ENCODE data around the gene PNKP.

Gene PNKP

GRCh38 chr19:49880162-49880869 is 12.9 kb upstream of the PNKP start:
- Histone ChIP-seq H3K27ac (ENCODE audit: low read depth, low read length, severe bottlenecking) (no peak overlapping the region), H3K4me3 (ENCODE audit: extremely low read depth, insufficient read depth, low read length, poor library complexity, severe bottlenecking) (no peak overlapping the region), H3K9me3 (ENCODE audit: control insufficient read depth, low read length) (peaks cover 6% of the 10 kb centered on the region), H3K4me1 (ENCODE audit: control insufficient read depth, insufficient read depth, low read length, poor library complexity, severe bottlenecking) (peaks cover 11% of the 10 kb centered on the region), H3K36me3 (ENCODE audit: control insufficient read depth, insufficient read depth, low read length) (peaks cover 65% of the 10 kb centered on the region)
- WGBS, 2 experiments (ENCODE audit: insufficient coverage in 2 of 2): 96 to 98% methylated on average over 8 to 9 of the region's 10 CpGs

GRCh38 chr19:49879243-49879963 is 12.0 kb upstream of the PNKP start:
- Histone ChIP-seq H3K9me3 (ENCODE audit: control insufficient read depth, low read length) (peaks cover 6% of the 10 kb centered on the region), H3K36me3 (ENCODE audit: control insufficient read depth, insufficient read depth, low read length) (peaks cover 58% of the 10 kb centered on the region), H3K4me1 (ENCODE audit: control insufficient read depth, insufficient read depth, low read length, poor library complexity, severe bottlenecking) (peaks cover 11% of the 10 kb centered on the region), H3K27ac (ENCODE audit: low read depth, low read length, severe bottlenecking) (no peak overlapping the region), H3K4me3 (ENCODE audit: extremely low read depth, insufficient read depth, low read length, poor library complexity, severe bottlenecking) (peak overlapping the region; percentile 99)
- 94 to 97% methylated on average over 6 to 9 of the region's 12 CpGs for WGBS, 2 experiments (ENCODE audit: insufficient coverage in 2 of 2)

GRCh38 chr19:49878744-49879070 is 11.3 kb upstream of the PNKP start:
- Histone ChIP-seq H3K36me3 (ENCODE audit: control insufficient read depth, insufficient read depth, low read length) (peaks cover 55% of the 10 kb centered on the region), H3K27ac (ENCODE audit: low read depth, low read length, severe bottlenecking) (peak overlapping the region; percentile 23), H3K4me1 (ENCODE audit: control insufficient read depth, insufficient read depth, low read length, poor library complexity, severe bottlenecking) (peaks cover 11% of the 10 kb centered on the region), H3K9me3 (ENCODE audit: control insufficient read depth, low read length) (peaks cover 6% of the 10 kb centered on the region), H3K4me3 (ENCODE audit: extremely low read depth, insufficient read depth, low read length, poor library complexity, severe bottlenecking) (peak overlapping the region; percentile 99)
- WGBS, 2 experiments (ENCODE audit: insufficient coverage in 2 of 2): 85 to 90% methylated on average over 4 to 6 of the region's 9 CpGs

- H3K4me3 ChIP-seq (ENCODE audit: extremely low read depth, insufficient read depth, low read length, poor library complexity, severe bottlenecking): peak overlapping the region; percentile 99
- peaks cover 49% of the 10 kb centered on the region for H3K36me3 ChIP-seq (ENCODE audit: control insufficient read depth, insufficient read depth, low read length)
- WGBS, 2 experiments (ENCODE audit: insufficient coverage in 2 of 2): 8 to 9% methylated on average over 29 to 31 of the region's 41 CpGs
- H3K27ac ChIP-seq (ENCODE audit: low read depth, low read length, severe bottlenecking): peak overlapping the region; percentile 98
- peaks cover 11% of the 10 kb centered on the region for H3K4me1 ChIP-seq (ENCODE audit: control insufficient read depth, insufficient read depth, low read length, poor library complexity, severe bottlenecking)
- peaks cover 5% of the 10 kb centered on the region for H3K9me3 ChIP-seq (ENCODE audit: control insufficient read depth, low read length)
Observed at GRCh38 chr19:49877879-49878743, 10.7 kb upstream of the PNKP start.

- 0% methylated on average over 53 of the region's 61 CpGs for WGBS, 2 experiments (ENCODE audit: insufficient coverage in 2 of 2)
- H3K27ac ChIP-seq (ENCODE audit: low read depth, low read length, severe bottlenecking): peak within 1 kb of the TSS; percentile 98
- H3K4me1 ChIP-seq (ENCODE audit: control insufficient read depth, insufficient read depth, low read length, poor library complexity, severe bottlenecking): peaks cover 11% of the 10 kb centered on the region
- H3K9me3 ChIP-seq (ENCODE audit: control insufficient read depth, low read length): no peaks in the 10 kb centered on the region
- H3K36me3 ChIP-seq (ENCODE audit: control insufficient read depth, insufficient read depth, low read length): peaks cover 47% of the 10 kb centered on the region
- peak within 1 kb of the TSS; percentile 99 for H3K4me3 ChIP-seq (ENCODE audit: extremely low read depth, insufficient read depth, low read length, poor library complexity, severe bottlenecking)
Observed at GRCh38 chr19:49877020-49877878, 9.9 kb upstream of the PNKP start, which contains the start of the genes AKT1S1 and TBC1D17. TSS of gene AKT1S1 (minus strand) at chr19:49877355. CDS start at chr19:49873295, 4,060 bp downstream. TSS of gene TBC1D17 (plus strand) at chr19:49877702. CDS start at chr19:49877724, 22 bp downstream.

- Histone ChIP-seq H3K36me3 (ENCODE audit: control insufficient read depth, insufficient read depth, low read length) (peaks cover 46% of the 10 kb centered on the region), H3K4me1 (ENCODE audit: control insufficient read depth, insufficient read depth, low read length, poor library complexity, severe bottlenecking) (peaks cover 11% of the 10 kb centered on the region), H3K4me3 (ENCODE audit: extremely low read depth, insufficient read depth, low read length, poor library complexity, severe bottlenecking) (peak overlapping the region; percentile 99), H3K27ac (ENCODE audit: low read depth, low read length, severe bottlenecking) (peak overlapping the region; percentile 98), H3K9me3 (ENCODE audit: control insufficient read depth, low read length) (no peaks in the 10 kb centered on the region)
- 0% methylated on average over 40 to 41 of the region's 46 CpGs for WGBS, 2 experiments (ENCODE audit: insufficient coverage in 2 of 2)
Observed at GRCh38 chr19:49876422-49877019, 9.1 kb upstream of the PNKP start.

- Histone ChIP-seq H3K4me3 (ENCODE audit: extremely low read depth, insufficient read depth, low read length, poor library complexity, severe bottlenecking) (peak overlapping the region; percentile 99), H3K4me1 (ENCODE audit: control insufficient read depth, insufficient read depth, low read length, poor library complexity, severe bottlenecking) (peaks cover 11% of the 10 kb centered on the region), H3K27ac (ENCODE audit: low read depth, low read length, severe bottlenecking) (peak overlapping the region; percentile 98), H3K36me3 (ENCODE audit: control insufficient read depth, insufficient read depth, low read length) (peaks cover 46% of the 10 kb centered on the region), H3K9me3 (ENCODE audit: control insufficient read depth, low read length) (no peaks in the 10 kb centered on the region)
- 0 to 1% methylated on average over 22 to 26 of the region's 28 CpGs for WGBS, 2 experiments (ENCODE audit: insufficient coverage in 2 of 2)
Observed at GRCh38 chr19:49875857-49876421, 8.6 kb upstream of the PNKP start.

GRCh38 chr19:49875177-49875576 is 7.8 kb upstream of the PNKP start:
- H3K27ac ChIP-seq (ENCODE audit: low read depth, low read length, severe bottlenecking): no peak overlapping the region
- WGBS, 2 experiments (ENCODE audit: insufficient coverage in 2 of 2): 88 to 89% methylated on average over 3 to 4 of the region's 4 CpGs

GRCh38 chr19:49874503-49875157 is 7.3 kb upstream of the PNKP start:
- no peaks in the 10 kb centered on the region for H3K9me3 ChIP-seq (ENCODE audit: control insufficient read depth, low read length)
- H3K36me3 ChIP-seq (ENCODE audit: control insufficient read depth, insufficient read depth, low read length): peaks cover 39% of the 10 kb centered on the region
- no peak overlapping the region for H3K27ac ChIP-seq (ENCODE audit: low read depth, low read length, severe bottlenecking)
- H3K4me1 ChIP-seq (ENCODE audit: control insufficient read depth, insufficient read depth, low read length, poor library complexity, severe bottlenecking): peaks cover 11% of the 10 kb centered on the region
- 93 to 96% methylated on average over 8 to 10 of the region's 11 CpGs for WGBS, 2 experiments (ENCODE audit: insufficient coverage in 2 of 2)
- no peak overlapping the region for H3K4me3 ChIP-seq (ENCODE audit: extremely low read depth, insufficient read depth, low read length, poor library complexity, severe bottlenecking)

More at GRCh38 chr19:49875177-49875576, 7.8 kb upstream of the PNKP start:
- H3K4me1 ChIP-seq (ENCODE audit: control insufficient read depth, insufficient read depth, low read length, poor library complexity, severe bottlenecking): peaks cover 11% of the 10 kb centered on the region
- H3K9me3 ChIP-seq (ENCODE audit: control insufficient read depth, low read length): no peaks in the 10 kb centered on the region
- peak overlapping the region; percentile 99 for H3K4me3 ChIP-seq (ENCODE audit: extremely low read depth, insufficient read depth, low read length, poor library complexity, severe bottlenecking)
- peaks cover 44% of the 10 kb centered on the region for H3K36me3 ChIP-seq (ENCODE audit: control insufficient read depth, insufficient read depth, low read length)
